A549 (cell line): ENCODE measurements around the gene ETV7. TPM values are rescaled to one million over a fixed set of nuclear protein-coding genes. Genes with fewer than 3 reads are reported as not detected.

Source experiments
- ATAC-seq, 2 experiments: fragments of 200-7000 bp in 1 of 2; fragments of >200 bp in 1 of 2; cut with Nextera tagmentation in 1 of 2; cut with Tn5 transposase in 1 of 2; 3 replicates each; pipeline versions ENCODE4 v1.8.0 to v1.9.1; 2018 to 2020; ENCODE audit warnings: mild to moderate bottlenecking in 1 of 2, moderate library complexity in 1 of 2
- CTCF ChIA-PET: fragments of 300-600 bp; sonication (Branson Sonifier 250); formaldehyde crosslinking; extraction: SDS; loops from one replicate; lab custom pipeline; 2021; ENCODE audit warnings: antibody characterized with exemption, inconsistent platforms; lab: Yijun Ruan, JAX
- POLR2A ChIA-PET: fragments of 350-600 bp; formaldehyde crosslinking; extraction: SDS; loops from one replicate; lab custom pipeline; 2021; ENCODE audit warnings: antibody characterized with exemption, inconsistent platforms; lab: Yijun Ruan, JAX
- DNase-seq, 2 experiments: peaks; one replicate each; pipeline versions ENCODE4 v3.0.0 to v3.0.0-alpha.2; 2011 to 2016; ENCODE audit warnings: low read depth in 1 of 2, low spot score in 1 of 2
- FAIRE-seq: peaks from 2 replicates; lab custom pipeline; 2011; peaks lifted over from hg19 to GRCh38; lab: Jason Lieb, UNC
- H3K27ac ChIP-seq, 2 experiments: fragments of >200 bp; sonication (Bioruptor Twin); formaldehyde crosslinking; 3 replicates each; pipeline ENCODE4 v1.5.1; 2016 to 2017
- H3K4me1 ChIP-seq: fragments of >200 bp; sonication (Bioruptor Twin); formaldehyde crosslinking; 3 replicates; pipeline ENCODE4 v1.6.1; 2016
- H3K4me2 ChIP-seq: fragments of >200 bp; sonication (Bioruptor Twin); formaldehyde crosslinking; 3 replicates; pipeline ENCODE4 v1.6.1; 2016
- H3K4me3 ChIP-seq: fragments of >200 bp; sonication (Bioruptor Twin); formaldehyde crosslinking; 3 replicates; pipeline ENCODE4 v1.5.1; 2016
- H3K9me3 ChIP-seq: fragments of >200 bp; sonication (Bioruptor Twin); formaldehyde crosslinking; 3 replicates; pipeline ENCODE4 v1.6.1; 2016
- BHLHE40 ChIP-seq: IDR thresholded peaks from 2 replicates; pipeline ENCODE4 v1.6.1; 2012; ENCODE audit warnings: low read depth, low read length, inconsistent platforms
- CHD4 ChIP-seq: fragments of 200-600 bp; sonication (generic); IDR thresholded peaks from 2 replicates; pipeline ENCODE4 v1.6.1; 2016; ENCODE audit warnings: antibody characterized with exemption, mild to moderate bottlenecking, borderline replicate concordance
- E2F6 ChIP-seq: IDR thresholded peaks from 2 replicates; pipeline ENCODE4 v1.6.1; 2012; ENCODE audit warnings: low read depth, borderline replicate concordance
- EHF ChIP-seq: fragments of 250-450 bp; sonication (Bioruptor Pico); IDR thresholded peaks from 2 replicates; pipeline ENCODE4 v1.5.0; 2020; ENCODE audit warnings: mild to moderate bottlenecking
- EP300 ChIP-seq, 2 experiments: fragments of >200 bp; sonication (Bioruptor Twin); formaldehyde crosslinking; IDR thresholded peaks; 2 replicates in 1 of 2; 3 replicates in 1 of 2; pipeline ENCODE4 v1.6.1; 2016 to 2017
- ESRRA ChIP-seq: fragments of 150-350 bp; IDR thresholded peaks from 2 replicates; pipeline ENCODE4 v1.6.1; 2014; ENCODE audit warnings: mild to moderate bottlenecking, low read length, borderline replicate concordance
- FOSB ChIP-seq: fragments of 250-450 bp; sonication (Bioruptor Pico); IDR thresholded peaks from 2 replicates; pipeline ENCODE4 v1.5.0; 2020; ENCODE audit warnings: mild to moderate bottlenecking, moderate library complexity
- FOSL2 ChIP-seq, 2 experiments: fragments of 450-650 bp in 1 of 2; fragments of >200 bp in 1 of 2; sonication (Bioruptor Twin) in 1 of 2; formaldehyde crosslinking; IDR thresholded peaks; 2 replicates each; pipeline versions ENCODE4 v1.5.0 to v1.6.1; 2016 to 2020; ENCODE audit warnings: mild to moderate bottlenecking in 1 of 2, moderate library complexity in 1 of 2
- HDAC2 ChIP-seq: fragments of 200-600 bp; sonication (generic); IDR thresholded peaks from 2 replicates; pipeline ENCODE4 v1.6.1; 2016
- HOXA7 ChIP-seq: fragments of 250-450 bp; sonication (Bioruptor Pico); IDR thresholded peaks from 2 replicates; pipeline ENCODE4 v1.5.0; 2020; ENCODE audit warnings: mild to moderate bottlenecking, moderate library complexity
- HOXB13 ChIP-seq: fragments of 250-450 bp; sonication (Bioruptor Pico); IDR thresholded peaks from 2 replicates; pipeline ENCODE4 v1.5.0; 2020; ENCODE audit warnings: low read depth, mild to moderate bottlenecking, moderate library complexity
- JUN ChIP-seq, 2 experiments: fragments of >200 bp; sonication (Bioruptor Twin); formaldehyde crosslinking; IDR thresholded peaks; 2 replicates in 1 of 2; 3 replicates in 1 of 2; pipeline ENCODE4 v1.6.1; 2016 to 2017
- JUNB ChIP-seq: fragments of >200 bp; sonication (Bioruptor Twin); formaldehyde crosslinking; IDR thresholded peaks from 2 replicates; pipeline ENCODE4 v1.6.1; 2016
- MAZ ChIP-seq: fragments of 150-350 bp; IDR thresholded peaks from 2 replicates; pipeline ENCODE4 v1.6.1; 2014; ENCODE audit warnings: antibody characterized with exemption, low read depth, low read length, borderline replicate concordance
- POLR2AphosphoS2 ChIP-seq: conservative IDR thresholded peaks from 2 replicates; pipeline ENCODE4 v1.6.1; 2012; ENCODE audit warnings: low read length, improper control_type of control experiment, inconsistent platforms
- REST ChIP-seq: fragments of 200-600 bp; sonication (generic); IDR thresholded peaks from 2 replicates; pipeline ENCODE4 v1.6.1; 2016; ENCODE audit warnings: antibody characterized with exemption, mild to moderate bottlenecking, moderate library complexity
- RFX5 ChIP-seq: fragments of 450-650 bp; IDR thresholded peaks from 2 replicates; pipeline ENCODE4 v1.7.1; 2014; ENCODE audit warnings: antibody characterized with exemption, mild to moderate bottlenecking, moderate library complexity
- RNF2 ChIP-seq: fragments of 200-600 bp; sonication (generic); IDR thresholded peaks from 2 replicates; pipeline ENCODE4 v1.6.1; 2016; ENCODE audit warnings: low read depth, mild to moderate bottlenecking, antibody characterized with exemption, moderate library complexity, borderline replicate concordance
- SMC3 ChIP-seq: fragments of >200 bp; sonication (Bioruptor Twin); formaldehyde crosslinking; IDR thresholded peaks from 3 replicates; pipeline ENCODE4 v1.6.1; 2018; ENCODE audit warnings: inconsistent platforms
- SREBF2 ChIP-seq: fragments of 450-650 bp; IDR thresholded peaks from 2 replicates; pipeline ENCODE4 v1.6.1; 2014; ENCODE audit warnings: mild to moderate bottlenecking, moderate library complexity
- TFCP2L1 ChIP-seq: fragments of 250-450 bp; sonication (Bioruptor Pico); IDR thresholded peaks from 2 replicates; pipeline ENCODE4 v1.5.0; 2021; ENCODE audit warnings: mild to moderate bottlenecking
- TP53 ChIP-seq: fragments of 250-450 bp; sonication (Bioruptor Pico); IDR thresholded peaks from 2 replicates; pipeline ENCODE4 v1.5.0; 2021; ENCODE audit warnings: mild to moderate bottlenecking, moderate library complexity
- ZC3H11A ChIP-seq: fragments of 450-650 bp; IDR thresholded peaks from 2 replicates; pipeline ENCODE4 v1.6.1; 2014; ENCODE audit warnings: antibody characterized with exemption, mild to moderate bottlenecking
- WGBS: methylation state at CpG from one replicate; pipeline ENCODE4 v1.1.6; 2017; ENCODE audit errors: missing lambda C conversion rate; 5-methylcytosine and 5-hydroxymethylcytosine counted together
- polyA plus RNA-seq, 4 experiments: library from polyadenylated mRNA; depleted of rRNA in 3 of 4; stranded (reverse); fragments of >200 nt; fragmentation: RNase III in 1 of 4; extraction: RNeasy Plus Mini Kit Qiagen cat#74134 plus additional on column Dnase treatment in 1 of 4; gene quantifications; 2 replicates in 3 of 4; 3 replicates in 1 of 4; pipeline ENCODE4 v1.2.3, GENCODE V29; 2011 to 2017
- TF ChIP-seq, protein P1 (sequence below): fragments of 150-350 bp; IDR thresholded peaks from 2 replicates; pipeline ENCODE4 v1.6.1; 2014; ENCODE audit warnings: low read depth, mild to moderate bottlenecking, low read length

The ETV7 gene
- polyA plus RNA-seq, 2 of the 4 experiments (the other 2 are of a cell fraction): 0.05 TPM; not detected in 1

DNA sequence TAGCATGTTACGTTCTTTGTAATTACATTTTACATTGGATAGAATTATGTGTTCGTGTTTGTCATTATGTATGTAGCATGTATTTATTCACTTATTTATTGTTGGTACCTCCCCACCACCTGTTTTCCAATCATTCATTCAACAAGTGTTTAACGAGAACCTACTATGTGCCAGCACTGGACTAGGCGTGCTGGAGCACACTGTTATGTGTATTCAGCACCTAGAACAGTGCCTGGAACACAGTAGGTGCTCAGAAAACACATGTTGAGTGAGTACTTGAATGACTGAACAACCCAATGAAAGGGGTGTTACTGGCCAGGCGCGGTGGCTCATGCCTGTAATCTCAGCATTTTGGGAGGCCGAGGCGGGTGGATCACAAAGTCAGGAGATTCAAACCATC, 11.3 kb downstream of the ETV7 start:
- DNase-seq (no peak), ATAC-seq (no peak), FAIRE-seq (no peak)
- Histone ChIP-seq H3K27ac (no peak overlapping the region), H3K9me3 (no peaks in the 10 kb centered on the region), H3K4me1 (no peaks in the 10 kb centered on the region), H3K4me3 (no peak overlapping the region), H3K4me2 (no peak overlapping the region)
- CTCF ChIA-PET: interaction anchor here (0.7 kb wide), 1 partner anchor 60 kb away, joined by 4 read pairs; no protein-coding TSS in a partner anchor
- POLR2A ChIA-PET: no interaction called here
- TF ChIP-seq EHF (CRISPR knock-in tag): no peak
- TF ChIP-seq HOXB13 (CRISPR knock-in tag): no peak
- no peak for TF ChIP-seq RNF2
- no peak for TF ChIP-seq JUNB
- TF ChIP-seq TP53: no peak
- no peak for TF ChIP-seq FOSL2 (IDR thresholded peaks at IDR 0.05)
- no peak for TF ChIP-seq FOSL2 (CRISPR knock-in tag; IDR thresholded peaks at IDR 0.05)
- no peak for TF ChIP-seq BHLHE40
- no peak for TF ChIP-seq JUN (IDR thresholded peaks at IDR 0.05)
- TF ChIP-seq HOXA7 (CRISPR knock-in tag): no peak
- TF ChIP-seq MAZ: no peak
- no peak for TF ChIP-seq E2F6
- no peak for TF ChIP-seq EP300 (IDR thresholded peaks at IDR 0.05)
- TF ChIP-seq TFCP2L1 (CRISPR knock-in tag): no peak
- no peak for TF ChIP-seq REST
- TF ChIP-seq, protein P1, sequence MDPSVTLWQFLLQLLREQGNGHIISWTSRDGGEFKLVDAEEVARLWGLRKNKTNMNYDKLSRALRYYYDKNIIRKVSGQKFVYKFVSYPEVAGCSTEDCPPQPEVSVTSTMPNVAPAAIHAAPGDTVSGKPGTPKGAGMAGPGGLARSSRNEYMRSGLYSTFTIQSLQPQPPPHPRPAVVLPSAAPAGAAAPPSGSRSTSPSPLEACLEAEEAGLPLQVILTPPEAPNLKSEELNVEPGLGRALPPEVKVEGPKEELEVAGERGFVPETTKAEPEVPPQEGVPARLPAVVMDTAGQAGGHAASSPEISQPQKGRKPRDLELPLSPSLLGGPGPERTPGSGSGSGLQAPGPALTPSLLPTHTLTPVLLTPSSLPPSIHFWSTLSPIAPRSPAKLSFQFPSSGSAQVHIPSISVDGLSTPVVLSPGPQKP: no peak
- WGBS: 75% methylated on average over 8 of the region's 8 CpGs

GRCh38 chr6:36375644-36376155, 11.8 kb downstream of the ETV7 start:
- Histone ChIP-seq H3K27ac (no peak overlapping the region), H3K9me3 (no peaks in the 10 kb centered on the region), H3K4me2 (no peak overlapping the region), H3K4me3 (no peak overlapping the region), H3K4me1 (no peaks in the 10 kb centered on the region)
- FAIRE-seq (no peak), DNase-seq (no peak), ATAC-seq (no peak)
- ChIA-PET POLR2A (no interaction called here), CTCF (no interaction called here)
- TF ChIP-seq FOSB (CRISPR knock-in tag) (no peak), HDAC2 (no peak), SMC3 (no peak), CHD4 (no peak), ZC3H11A (no peak), JUN (IDR thresholded peaks at IDR 0.05) (no peak), TP53 (no peak), ESRRA (no peak), SREBF2 (no peak), RFX5 (no peak), FOSL2 (IDR thresholded peaks at IDR 0.05) (no peak), FOSL2 (CRISPR knock-in tag; IDR thresholded peaks at IDR 0.05) (no peak), POLR2AphosphoS2 (no peak)
- 80% methylated on average over 13 of the region's 20 CpGs for WGBS
